Fibroblast of skin of right biceps (primary cell): ENCODE data around the gene TMEM31.
A peak's percentile ranks its signal among the peaks of the same experiment; 100 is the strongest.

Experiments
- DNase-seq: peaks from one replicate; pipeline ENCODE4 v3.0.0-alpha.2; 2013

TMEM31 gene

GRCh38 chrX:103710609-103711008 is at the start of gene TMEM31:
Gene TMEM31 (plus strand): TSS chrX:103710909. CDS start chrX:103712259, 1,350 bp downstream.
- no peak for DNase-seq

DNA sequence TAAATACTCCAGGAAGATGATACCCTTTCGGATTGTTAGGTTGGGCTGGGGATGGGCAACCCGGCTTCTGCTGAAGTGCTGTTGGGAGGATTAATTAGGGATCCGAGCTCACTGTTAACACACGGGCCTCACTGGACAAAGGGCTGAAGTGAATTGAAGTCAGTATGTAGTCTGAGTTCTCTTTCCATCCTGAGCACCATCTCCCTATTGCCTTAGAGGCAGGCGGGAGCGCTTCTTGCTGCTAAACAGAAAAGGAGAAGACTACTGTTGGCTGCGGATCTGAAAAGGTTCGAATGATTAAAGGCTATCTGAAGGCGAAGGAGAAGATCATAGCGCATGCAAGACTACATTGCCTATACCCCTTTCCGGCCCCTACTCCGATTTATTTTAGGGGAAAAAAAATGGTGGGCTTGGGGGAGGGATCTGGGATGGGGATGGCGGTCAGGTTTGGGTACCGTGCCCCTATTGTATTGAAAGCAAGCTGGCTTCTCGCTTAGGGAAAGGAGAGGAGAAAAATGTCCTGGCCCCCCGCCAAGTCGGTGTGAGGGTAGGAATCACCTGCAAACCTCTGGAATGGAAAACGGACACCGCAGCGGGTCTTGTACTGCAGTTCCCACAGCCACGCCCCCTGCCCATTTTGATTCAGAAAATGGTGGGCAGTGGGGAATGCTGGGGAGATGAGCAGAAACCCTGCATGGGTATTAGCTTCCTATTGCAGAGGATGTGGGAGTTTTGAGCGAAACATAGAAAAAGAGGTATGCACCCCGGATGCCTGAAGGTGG is 46.5 kb upstream of the TMEM31 start:
- DNase-seq = no peak

GRCh38 chrX:103666202-103667107 is 44.3 kb upstream of the TMEM31 start:
- DNase-seq = no peak

DNA sequence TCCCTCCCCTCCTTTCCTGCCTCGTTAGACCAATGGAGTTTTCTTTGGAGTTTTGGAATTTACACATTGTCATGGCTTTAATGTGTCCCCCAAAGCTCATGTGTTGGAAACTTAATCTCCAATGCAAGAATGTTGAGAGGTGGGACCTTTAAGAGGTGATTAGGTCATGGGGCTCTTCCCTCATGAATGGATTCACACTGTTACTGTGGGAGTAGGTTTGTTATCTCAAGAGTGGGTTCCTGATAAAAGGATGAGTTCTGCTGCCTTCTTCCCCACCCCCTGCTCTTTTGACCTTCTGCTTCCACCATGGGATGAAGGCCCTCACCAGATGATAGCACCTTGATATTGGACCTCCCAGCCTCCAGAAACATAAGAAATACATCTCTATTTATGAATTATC is 41.0 kb upstream of the TMEM31 start:
- no peak for DNase-seq

GRCh38 chrX:103674531-103675454 is 35.9 kb upstream of the TMEM31 start:
- DNase-seq = no peak

GRCh38 chrX:103678199-103678993 is 32.3 kb upstream of the TMEM31 start:
- DNase-seq = peak; percentile 75

DNA sequence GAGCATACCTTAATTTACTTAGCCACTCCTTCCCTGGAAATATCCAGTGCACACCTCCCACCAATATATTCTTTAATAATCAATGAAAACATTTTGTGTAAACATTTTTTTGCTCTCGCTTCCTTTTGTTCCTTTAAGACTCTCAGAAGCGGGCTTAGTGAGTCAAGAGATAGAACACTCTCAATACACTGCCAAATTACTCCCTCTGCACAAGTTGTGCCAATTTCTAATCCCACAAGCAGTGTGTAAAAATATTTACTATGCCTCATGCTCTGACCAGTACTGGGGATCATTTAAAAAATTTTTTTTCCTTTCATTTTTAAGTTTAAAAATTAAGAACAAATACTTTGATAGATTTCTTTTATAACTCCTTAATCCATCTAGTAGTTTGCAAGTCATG is 29.3 kb upstream of the TMEM31 start:
- DNase-seq = no peak

DNA sequence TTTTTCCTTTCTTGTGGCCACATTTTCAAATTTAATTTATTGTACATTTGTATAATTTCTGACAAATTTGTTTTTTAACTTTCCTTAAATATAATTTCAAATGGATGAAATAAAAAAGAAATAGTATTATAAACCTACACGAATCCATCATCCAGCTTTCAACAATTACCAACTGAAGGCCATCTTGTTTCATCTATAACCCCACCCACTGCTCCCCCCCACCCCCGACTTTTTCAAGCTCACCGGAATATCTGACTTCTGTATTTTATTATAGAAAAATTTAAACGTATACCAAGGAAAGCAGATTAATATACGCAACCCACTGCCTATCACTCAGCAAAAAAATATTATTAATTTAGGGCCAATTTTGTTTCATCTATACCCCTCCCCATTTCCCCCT is 25.3 kb upstream of the TMEM31 start:
- no peak for DNase-seq

GRCh38 chrX:103686199-103687072 is 24.3 kb upstream of the TMEM31 start, which contains the start of gene MORF4L2:
Gene MORF4L2 (minus strand): TSS chrX:103686699. CDS start chrX:103677027, 9,672 bp downstream.
- DNase-seq = peak; percentile 99

- DNase-seq = peak; percentile 84
Measured at GRCh38 chrX:103687073-103687695, 23.5 kb upstream of the TMEM31 start.

GRCh38 chrX:103687696-103688201 is 23.0 kb upstream of the TMEM31 start:
- peak; percentile 81 for DNase-seq

GRCh38 chrX:103688946-103689345 is 21.8 kb upstream of the TMEM31 start:
- DNase-seq = peak; percentile 28

- no peak for DNase-seq
Measured at GRCh38 chrX:103691059-103691458, 19.6 kb upstream of the TMEM31 start.

DNA sequence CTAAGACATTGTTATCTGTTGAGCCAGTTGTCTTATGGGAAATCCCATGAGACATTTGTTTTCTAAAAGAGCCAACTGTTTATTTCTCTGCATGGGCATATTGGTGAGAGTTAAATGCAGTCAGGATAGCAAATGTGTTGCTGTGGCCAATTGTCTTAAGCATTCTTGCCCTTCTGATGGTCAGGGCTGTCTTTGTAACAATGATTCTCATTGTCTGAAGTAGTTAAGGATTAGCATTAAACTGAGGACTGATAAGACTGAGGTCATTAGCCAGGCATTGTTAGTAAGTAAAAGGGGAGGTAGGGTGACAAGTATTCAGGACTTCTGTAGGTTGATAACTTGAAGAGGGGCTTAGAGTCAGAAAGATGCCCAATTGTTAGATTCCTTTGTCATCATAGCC is 13.0 kb upstream of the TMEM31 start:
- DNase-seq = no peak

DNA sequence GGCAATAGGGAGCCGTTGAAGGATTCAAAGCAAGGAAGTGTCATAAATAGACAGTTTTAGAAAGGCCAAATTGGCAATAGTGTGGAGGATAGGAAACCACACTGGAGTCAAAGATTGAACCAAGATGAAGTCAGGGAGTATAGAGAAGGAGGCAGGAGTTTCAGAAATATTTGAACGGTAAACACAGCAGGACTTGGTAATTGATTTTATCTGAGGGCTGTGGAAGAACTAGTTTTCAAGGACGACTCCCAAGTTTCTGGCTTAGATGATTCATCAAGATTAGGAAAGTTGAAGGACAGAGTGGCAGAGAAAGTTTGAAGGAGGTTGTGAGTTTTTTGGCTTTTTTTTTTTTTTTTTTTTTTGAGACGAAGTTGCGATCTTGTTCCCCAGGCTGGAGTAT is 11.5 kb upstream of the TMEM31 start:
- no peak for DNase-seq

GRCh38 chrX:103704863-103705262 is 5.8 kb upstream of the TMEM31 start:
- no peak for DNase-seq

DNA sequence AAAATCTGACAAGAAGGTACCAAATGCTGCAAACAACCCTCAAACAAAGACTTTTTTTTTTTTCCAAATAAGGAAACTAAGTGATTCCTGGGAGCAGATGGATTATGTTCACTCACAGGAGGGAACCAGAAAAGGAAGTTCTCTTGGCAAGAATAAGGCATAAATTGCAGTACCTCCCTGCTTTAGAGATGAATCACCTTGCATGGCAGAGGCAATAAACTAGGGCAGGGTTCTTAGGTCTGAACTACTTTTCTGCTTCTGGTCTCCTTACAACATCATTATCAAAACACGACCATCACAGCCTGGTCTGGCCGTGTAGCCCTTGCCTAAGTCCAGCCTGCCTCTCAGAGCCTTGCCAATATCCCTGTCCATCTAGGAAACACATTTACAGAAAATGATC is 6.3 kb downstream of the TMEM31 start:
- peak; percentile 84 for DNase-seq

DNA sequence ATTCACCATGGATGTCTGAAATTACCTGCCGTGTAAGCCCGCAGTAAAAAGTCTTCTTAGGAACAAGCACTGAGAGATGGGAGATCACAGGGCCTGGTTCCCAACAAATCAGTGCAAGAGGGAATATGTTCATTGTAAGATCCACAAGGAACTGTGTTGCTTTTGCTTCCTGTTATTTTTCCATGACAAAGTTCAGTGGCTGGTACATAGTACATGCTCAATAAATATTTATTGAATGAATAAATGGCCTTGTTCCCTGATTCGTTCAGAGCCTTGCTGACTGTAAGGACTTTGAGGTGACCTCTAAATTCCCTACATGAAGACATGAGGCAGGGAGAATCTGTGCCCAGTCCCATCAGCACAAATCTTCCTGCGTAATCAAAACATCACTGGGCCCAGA is 7.4 kb downstream of the TMEM31 start:
- no peak for DNase-seq

DNA sequence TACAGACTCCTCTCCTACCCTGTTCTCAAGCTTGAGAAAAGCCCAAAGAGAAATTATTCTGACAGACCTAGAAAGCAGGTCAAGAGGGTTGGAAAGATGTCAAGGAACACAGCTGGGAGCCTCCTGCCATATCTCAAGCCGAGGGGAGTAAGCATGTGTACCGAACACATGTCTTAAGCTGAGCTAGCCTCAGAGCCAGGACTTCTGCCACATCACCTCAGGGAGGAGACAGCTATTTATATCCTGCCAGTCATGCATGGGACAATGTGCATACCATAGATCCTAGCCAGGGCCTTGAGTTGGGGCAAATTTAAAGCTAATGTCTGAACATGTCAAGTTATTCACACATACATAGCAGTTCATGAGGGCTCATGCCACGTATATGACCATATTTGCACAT is 11.8 kb downstream of the TMEM31 start:
- peak; percentile 67 for DNase-seq

GRCh38 chrX:103726477-103726876 is 15.8 kb downstream of the TMEM31 start:
- no peak for DNase-seq
